Ovary (tissue), 9 donors: ENCODE data around the gene PSMD1. TPM values are rescaled to one million over a fixed set of nuclear protein-coding genes. Genes with fewer than 3 reads are reported as not detected.
"Not testable (repeated sequence)": the region's sequence is repeated elsewhere in the genome, so short reads cannot be mapped to it uniquely, and the experiment has no call there.

Source experiments
- DNase-seq, 5 donors: peaks; one replicate each; pipeline ENCODE4 v3.0.0-alpha.2; 2019 to 2020
- H3K27ac ChIP-seq, 2 donors: fragments of 200-600 bp; one replicate each; pipeline versions ENCODE4 v1.5.1 to v1.8.0; 2019 to 2022
- H3K27me3 ChIP-seq: fragments of 200-600 bp; one replicate; pipeline ENCODE4 v1.8.0; 2022
- H3K36me3 ChIP-seq: fragments of 200-600 bp; sonication (generic); one replicate; pipeline ENCODE4 v1.5.1; 2019
- H3K4me1 ChIP-seq: one replicate; pipeline ENCODE4 v1.8.1; 2013; ENCODE audit warnings: mild to moderate bottlenecking, moderate library complexity; ENCODE audit not compliant: insufficient read depth
- H3K4me3 ChIP-seq: fragments of 200-600 bp; sonication (generic); one replicate; pipeline ENCODE4 v1.5.1; 2017
- H3K9me3 ChIP-seq, 2 donors: fragments of 200-600 bp in 1 of 2; sonication (generic) in 1 of 2; one replicate each; pipeline versions ENCODE4 v1.5.1 to v1.8.1; 2013 to 2019; ENCODE audit warnings: mild to moderate bottlenecking in 1 of 2, moderate library complexity in 1 of 2
- EP300 ChIP-seq: sonication (generic); formaldehyde crosslinking; IDR thresholded peaks from one replicate; pipeline ENCODE4 v1.6.1; 2017; ENCODE audit warnings: antibody characterized with exemption
- POLR2A ChIP-seq: fragments of 450-650 bp; IDR thresholded peaks from one replicate; pipeline ENCODE4 v1.6.1; 2017; ENCODE audit warnings: antibody characterized with exemption, mild to moderate bottlenecking, moderate library complexity
- WGBS, 3 donors: extraction: QIAGEN DNeasy Blood & Tissue Kit in 1 of 3; methylation state at CpG; one replicate each; pipeline versions ENCODE4 v1.1.5 to v1.1.7; 2013 to 2017; 5-methylcytosine and 5-hydroxymethylcytosine counted together
- intact Hi-C, 4 donors: fragments of 100-400 bp; cut with DNase I; formaldehyde crosslinking; loops; one replicate each; pipeline versions ENCODE4 v1.11.0 to v1.15.1; 2022 to 2023
- polyA plus RNA-seq, 2 donors: library from polyadenylated mRNA; stranded (reverse); fragments of 200-250 nt in 1 of 2; fragments of 350-450 nt in 1 of 2; fragmentation: Illumina TruSeq in 1 of 2; extraction: RNeasy Lipid Tissue Mini Kit (QIAGEN cat#74804) in 1 of 2; gene quantifications; one replicate each; pipeline ENCODE4 v1.2.3, GENCODE V29; 2013 to 2014
- total RNA-seq, 7 donors: library from RNA; depleted of rRNA in 2 of 7; stranded (reverse); fragments of >200 nt in 2 of 7; fragmentation: NEBNext Ultra II Directional in 3 of 7; extraction: Animal tissue kit (Norgen Biotek cat#: 25700) in 3 of 7; gene quantifications; one replicate each; pipeline versions ENCODE4 v1.1.0 to v1.2.4, GENCODE V29; 2016 to 2023
- TF ChIP-seq, protein P1 (sequence below), 3 donors: fragments of 450-650 bp in 2 of 3; fragments of 200-600 bp in 1 of 3; IDR thresholded peaks; one replicate each; pipeline versions ENCODE4 v1.5.1 to v1.8.0; 2016 to 2022; ENCODE audit warnings: antibody characterized with exemption in 3 of 3, mild to moderate bottlenecking in 1 of 3
- donor health status: DM: no; HTN: no; CAD: no; lungs with moderate emphysema.
- donor health status: DM: no; HTN: no; CAD: no.
- donor health status: Bipolar disorder and iron deficiency.
- donor health status: DM: yes; HTN: yes; CAD: no.
- donor health status: DM: no; HTN: no; CAD: no.
- donor health status: DM: yes; HTN: yes; CAD: no.

The PSMD1 gene
- total and polyA plus RNA-seq, 9 donors, result 19.0 to 73.2 (median 57.8) TPM

DNA sequence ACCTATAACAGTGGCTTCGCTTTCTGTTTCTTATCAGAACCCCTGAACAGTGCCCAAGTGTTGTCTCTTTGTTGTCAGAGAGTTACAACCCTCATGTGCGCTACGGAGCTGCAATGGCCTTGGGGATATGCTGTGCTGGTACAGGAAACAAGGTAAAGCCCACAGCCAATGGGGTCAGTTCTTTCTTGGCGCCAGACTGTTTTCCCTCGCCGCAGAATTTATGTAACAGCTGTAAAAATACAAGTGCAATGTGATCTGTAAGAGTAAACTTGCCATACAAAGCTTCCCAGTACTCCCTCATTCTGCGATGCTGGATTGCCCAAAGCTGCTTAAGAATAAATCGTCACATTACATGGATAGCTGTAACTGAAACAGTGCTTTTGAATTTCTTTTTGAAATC is 82.0 kb downstream of the PSMD1 start:
- H3K27me3 ChIP-seq, result no peaks in the 10 kb centered on the region
- DNase-seq, result peak; percentile 29 to 59 (median 40)
- no peak for TF ChIP-seq POLR2A
- TF ChIP-seq EP300, result no peak
- TF ChIP-seq, protein P1, sequence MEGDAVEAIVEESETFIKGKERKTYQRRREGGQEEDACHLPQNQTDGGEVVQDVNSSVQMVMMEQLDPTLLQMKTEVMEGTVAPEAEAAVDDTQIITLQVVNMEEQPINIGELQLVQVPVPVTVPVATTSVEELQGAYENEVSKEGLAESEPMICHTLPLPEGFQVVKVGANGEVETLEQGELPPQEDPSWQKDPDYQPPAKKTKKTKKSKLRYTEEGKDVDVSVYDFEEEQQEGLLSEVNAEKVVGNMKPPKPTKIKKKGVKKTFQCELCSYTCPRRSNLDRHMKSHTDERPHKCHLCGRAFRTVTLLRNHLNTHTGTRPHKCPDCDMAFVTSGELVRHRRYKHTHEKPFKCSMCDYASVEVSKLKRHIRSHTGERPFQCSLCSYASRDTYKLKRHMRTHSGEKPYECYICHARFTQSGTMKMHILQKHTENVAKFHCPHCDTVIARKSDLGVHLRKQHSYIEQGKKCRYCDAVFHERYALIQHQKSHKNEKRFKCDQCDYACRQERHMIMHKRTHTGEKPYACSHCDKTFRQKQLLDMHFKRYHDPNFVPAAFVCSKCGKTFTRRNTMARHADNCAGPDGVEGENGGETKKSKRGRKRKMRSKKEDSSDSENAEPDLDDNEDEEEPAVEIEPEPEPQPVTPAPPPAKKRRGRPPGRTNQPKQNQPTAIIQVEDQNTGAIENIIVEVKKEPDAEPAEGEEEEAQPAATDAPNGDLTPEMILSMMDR (IDR thresholded peaks at IDR 0.05), result no peak
- H3K27ac ChIP-seq, result peak overlapping the region in 1 of 2 donors; percentile 22
- H3K4me3 ChIP-seq, result no peak overlapping the region
- H3K4me1 ChIP-seq, result no peaks in the 10 kb centered on the region
- H3K9me3 ChIP-seq, result no peaks in the 10 kb centered on the region
- 10 to 16% (median 12%) methylated on average over 8 of the region's 8 CpGs for WGBS, 3 donors
- intact Hi-C loops, result no loop called here
- no peaks in the 10 kb centered on the region for H3K36me3 ChIP-seq

DNA sequence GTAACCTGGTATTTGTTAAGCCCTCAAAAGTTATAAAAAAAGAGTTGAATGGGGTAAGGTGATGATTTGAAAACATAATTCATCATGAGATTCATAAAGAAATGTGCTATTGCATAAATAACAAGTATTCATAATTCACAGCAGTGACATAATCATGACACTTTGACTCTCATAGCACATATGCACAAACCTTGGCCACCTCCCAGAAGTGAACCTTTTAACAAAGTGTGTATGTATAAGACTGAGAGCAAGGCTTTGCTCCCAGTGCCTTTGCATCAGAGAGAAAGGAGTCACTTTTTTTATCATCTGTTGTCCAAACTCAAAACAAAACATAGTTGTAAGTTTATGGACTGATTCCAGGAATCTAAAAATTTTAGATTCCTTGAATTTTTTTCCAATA is 83.1 kb downstream of the PSMD1 start:
- Histone ChIP-seq H3K4me3 (no peak overlapping the region), H3K36me3 (no peaks in the 10 kb centered on the region), H3K27ac (no peak overlapping the region), H3K27me3 (no peaks in the 10 kb centered on the region), H3K9me3 (no peaks in the 10 kb centered on the region), H3K4me1 (no peaks in the 10 kb centered on the region)
- TF ChIP-seq, protein P1 (IDR thresholded peaks at IDR 0.05), result no peak
- no peak for TF ChIP-seq EP300
- no peak for TF ChIP-seq POLR2A
- no peak for DNase-seq
- intact Hi-C loops, result no loop called here

DNA sequence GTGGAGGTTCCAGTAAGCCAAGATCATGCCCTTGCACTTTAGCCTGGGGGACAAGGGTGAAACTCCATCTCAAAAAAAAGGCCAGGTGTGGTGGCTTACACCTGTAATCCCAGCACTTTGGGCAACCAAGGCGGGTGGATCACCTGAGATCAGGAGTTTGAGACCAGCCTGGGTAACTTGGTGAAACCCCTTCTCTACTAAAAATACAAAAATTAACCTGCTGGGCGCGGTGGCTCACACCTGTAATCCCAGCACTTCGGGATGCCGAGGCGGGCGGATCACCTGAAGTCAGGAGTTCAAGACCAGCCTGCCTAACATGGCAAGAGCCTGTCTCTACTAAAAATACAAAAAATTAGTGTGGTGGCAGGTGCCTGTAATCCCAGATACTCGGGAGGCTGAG is 84.1 kb downstream of the PSMD1 start:
- H3K27ac ChIP-seq, H3K27me3 ChIP-seq, DNase-seq, H3K4me3 ChIP-seq, H3K36me3 ChIP-seq, H3K4me1 ChIP-seq, intact Hi-C loops, H3K9me3 ChIP-seq: not testable (repeated sequence)
- WGBS, 3 donors, result 95 to 99% (median 99%) methylated on average over 8 of the region's 8 CpGs

DNA sequence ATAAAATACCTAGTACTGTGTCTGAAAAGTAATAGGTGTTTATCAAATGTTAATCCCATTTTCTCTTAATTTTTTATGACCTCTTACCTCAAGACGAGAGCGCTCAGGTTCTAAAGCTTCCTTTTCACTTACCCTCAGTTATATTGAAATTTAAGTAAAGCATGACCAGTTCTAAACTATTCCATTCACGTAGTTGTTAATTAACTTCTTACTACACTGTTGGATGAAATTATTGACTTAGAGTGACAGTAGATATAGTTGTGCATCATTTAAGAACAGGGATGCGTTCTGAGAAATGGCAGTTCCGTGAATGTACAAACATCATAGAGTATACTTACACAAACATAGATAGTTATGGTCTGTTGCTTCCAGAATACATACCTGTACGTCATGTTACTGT is 88.2 kb downstream of the PSMD1 start:
- Histone ChIP-seq H3K4me3 (no peak overlapping the region), H3K4me1 (no peaks in the 10 kb centered on the region), H3K27me3 (no peaks in the 10 kb centered on the region), H3K27ac (no peak overlapping the region), H3K36me3 (no peaks in the 10 kb centered on the region), H3K9me3 (no peaks in the 10 kb centered on the region)
- TF ChIP-seq POLR2A (no peak), EP300 (no peak)
- TF ChIP-seq, protein P1 (IDR thresholded peaks at IDR 0.05), result no peak
- intact Hi-C loops, result no loop called here
- DNase-seq, result no peak
- 96 to 97% (median 97%) methylated on average over 6 of the region's 6 CpGs for WGBS, 3 donors

DNA sequence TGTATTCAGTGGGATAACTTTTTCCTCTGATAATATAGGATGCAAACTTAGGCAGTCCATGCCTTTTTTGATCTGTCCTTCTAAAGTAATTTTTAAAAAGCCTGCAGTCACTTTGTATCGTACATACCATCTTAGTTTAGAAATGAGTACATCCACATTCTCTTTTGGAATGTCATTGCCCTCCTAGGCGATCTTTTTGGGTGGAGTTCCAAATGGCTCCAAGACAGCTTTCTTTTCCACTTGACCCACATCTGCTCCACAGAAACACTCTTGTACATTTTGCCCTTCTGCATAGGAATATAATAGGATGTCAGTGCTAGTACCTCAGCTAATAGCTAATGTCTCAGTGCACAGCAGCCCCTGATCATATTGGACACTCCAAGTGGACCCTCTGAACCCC is 90.0 kb downstream of the PSMD1 start:
- no peak overlapping the region for H3K27ac ChIP-seq
- WGBS, 3 donors, result 89 to 95% (median 90%) methylated on average over 2 of the region's 2 CpGs

More for the DNA sequence above, 90.0 kb downstream of the PSMD1 start:
- Histone ChIP-seq H3K36me3 (no peaks in the 10 kb centered on the region), H3K4me1 (no peaks in the 10 kb centered on the region), H3K4me3 (no peak overlapping the region), H3K27me3 (no peaks in the 10 kb centered on the region), H3K9me3 (no peaks in the 10 kb centered on the region)
- TF ChIP-seq EP300 (no peak), POLR2A (no peak)
- TF ChIP-seq, protein P1 (IDR thresholded peaks at IDR 0.05), result no peak
- intact Hi-C loops, result no loop called here
- no peak for DNase-seq
